ENCODE measurements around the gene CCDC183.
"Not testable (repeated sequence)": the region's sequence is repeated elsewhere in the genome, so short reads cannot be mapped to it uniquely, and the experiment has no call there.

CCDC183 gene

GRCh38 chr9:136835162-136835931 lies 39.2 kb downstream of the CCDC183 start:
- H3K4me2 ChIP-seq (ENCODE audit: low read length) = no peak overlapping the region
- TF ChIP-seq EZH2phosphoT487 (IDR thresholded peaks at IDR 0.05; ENCODE audit: borderline replicate concordance, low read length) = no peak
- no peak for TF ChIP-seq CTCF (IDR thresholded peaks at IDR 0.05; ENCODE audit: low read depth, low read length, poor library complexity, severe bottlenecking)
- no peaks in the 10 kb centered on the region for H3K4me1 ChIP-seq (ENCODE audit: control insufficient read depth, low read length)
- H4K20me1 ChIP-seq (ENCODE audit: control insufficient read depth, insufficient read depth, low read depth, low read length) = no peaks in the 10 kb centered on the region
- H3F3A ChIP-seq (ENCODE audit: control insufficient read depth, insufficient read depth) = no peaks in the 10 kb centered on the region
- H3K27me3 ChIP-seq (ENCODE audit: control insufficient read depth, low read length) = no peaks in the 10 kb centered on the region
- H3K27ac ChIP-seq (ENCODE audit: low read depth, low read length) = no peak overlapping the region
- no peak overlapping the region for H3K4me3 ChIP-seq (ENCODE audit: low read length)
- H3K36me3 ChIP-seq (ENCODE audit: control insufficient read depth, low read length) = peaks cover 45% of the 10 kb centered on the region
- no peaks in the 10 kb centered on the region for H3K79me2 ChIP-seq (ENCODE audit: control insufficient read depth, low read length)
- H3K9me2 ChIP-seq (replicated peaks; ENCODE audit: control insufficient read depth, low read length) = no peaks in the 10 kb centered on the region
- no peaks in the 10 kb centered on the region for H3K9me3 ChIP-seq (ENCODE audit: control insufficient read depth, insufficient read depth, low read length)

- Histone ChIP-seq H3K4me3 (ENCODE audit: low read length) (no peak overlapping the region), H3K4me1 (ENCODE audit: control insufficient read depth, low read length) (no peaks in the 10 kb centered on the region; the same call in 1 of the 2 replicates), H3F3A (ENCODE audit: control insufficient read depth, insufficient read depth) (no peaks in the 10 kb centered on the region), H3K27ac (ENCODE audit: low read depth, low read length) (no peak overlapping the region), H3K9me2 (replicated peaks; ENCODE audit: control insufficient read depth, low read length) (no peaks in the 10 kb centered on the region), H3K9me3 (ENCODE audit: control insufficient read depth, insufficient read depth, low read length) (no peaks in the 10 kb centered on the region), H4K20me1 (ENCODE audit: control insufficient read depth, insufficient read depth, low read depth, low read length) (no peaks in the 10 kb centered on the region), H3K4me2 (ENCODE audit: low read length) (no peak overlapping the region), H3K79me2 (ENCODE audit: control insufficient read depth, low read length) (no peaks in the 10 kb centered on the region), H3K27me3 (ENCODE audit: control insufficient read depth, low read length) (no peaks in the 10 kb centered on the region), H3K36me3 (ENCODE audit: control insufficient read depth, low read length) (peaks cover 40% of the 10 kb centered on the region)
- TF ChIP-seq EZH2phosphoT487 (IDR thresholded peaks at IDR 0.05; ENCODE audit: borderline replicate concordance, low read length) = no peak
- TF ChIP-seq CTCF (IDR thresholded peaks at IDR 0.05; ENCODE audit: low read depth, low read length, poor library complexity, severe bottlenecking) = no peak
Measured at GRCh38 chr9:136835932-136836904, 40.1 kb downstream of the CCDC183 start.

GRCh38 chr9:136837146-136837855 lies 41.2 kb downstream of the CCDC183 start:
- H3K9me2 ChIP-seq (replicated peaks; ENCODE audit: control insufficient read depth, low read length) = no peaks in the 10 kb centered on the region
- no peak overlapping the region for H3K27ac ChIP-seq (ENCODE audit: low read depth, low read length)
- H3K27me3 ChIP-seq (ENCODE audit: control insufficient read depth, low read length) = no peaks in the 10 kb centered on the region
- no peaks in the 10 kb centered on the region for H3K79me2 ChIP-seq (ENCODE audit: control insufficient read depth, low read length)
- H3K36me3 ChIP-seq (ENCODE audit: control insufficient read depth, low read length) = peaks cover 29% of the 10 kb centered on the region
- no peak overlapping the region for H3K4me3 ChIP-seq (ENCODE audit: low read length)
- H3K9me3 ChIP-seq (ENCODE audit: control insufficient read depth, insufficient read depth, low read length) = no peaks in the 10 kb centered on the region
- H3K4me2 ChIP-seq (ENCODE audit: low read length) = no peak overlapping the region
- H3F3A ChIP-seq (ENCODE audit: control insufficient read depth, insufficient read depth) = no peaks in the 10 kb centered on the region; the same call in 1 of the 2 replicates
- no peak for TF ChIP-seq CTCF (IDR thresholded peaks at IDR 0.05; ENCODE audit: low read depth, low read length, poor library complexity, severe bottlenecking)
- peaks cover 9% of the 10 kb centered on the region for H3K4me1 ChIP-seq (ENCODE audit: control insufficient read depth, low read length)
- H4K20me1 ChIP-seq (ENCODE audit: control insufficient read depth, insufficient read depth, low read depth, low read length) = peaks cover 5% of the 10 kb centered on the region; the same call in 1 of the 2 replicates

GRCh38 chr9:136837856-136838277 lies 41.7 kb downstream of the CCDC183 start:
- Histone ChIP-seq H3K36me3 (ENCODE audit: control insufficient read depth, low read length) (peaks cover 24% of the 10 kb centered on the region), H3K4me1 (ENCODE audit: control insufficient read depth, low read length) (peaks cover 13% of the 10 kb centered on the region)
- not testable (repeated sequence) for H4K20me1 ChIP-seq (ENCODE audit: control insufficient read depth, insufficient read depth, low read depth, low read length); H3K79me2 ChIP-seq (ENCODE audit: control insufficient read depth, low read length); H3K9me3 ChIP-seq (ENCODE audit: control insufficient read depth, insufficient read depth, low read length); H3F3A ChIP-seq (ENCODE audit: control insufficient read depth, insufficient read depth); H3K27me3 ChIP-seq (ENCODE audit: control insufficient read depth, low read length); H3K4me2 ChIP-seq (ENCODE audit: low read length); H3K27ac ChIP-seq (ENCODE audit: low read depth, low read length); H3K4me3 ChIP-seq (ENCODE audit: low read length); H3K9me2 ChIP-seq (replicated peaks; ENCODE audit: control insufficient read depth, low read length)

Measured in DOHH2 (cell line).